G401 (cell line): ENCODE measurements around the gene CLDN19. TPM values are rescaled to one million over a fixed set of nuclear protein-coding genes. Genes with fewer than 3 reads are reported as not detected.
A peak's percentile ranks its signal among the peaks of the same experiment; 100 is the strongest.
"Not testable (repeated sequence)": the region's sequence is repeated elsewhere in the genome, so short reads cannot be mapped to it uniquely, and the experiment has no call there.

ENCODE experiments used
- DNase-seq: peaks from one replicate; pipeline ENCODE4 v3.0.0-alpha.2; 2015; ENCODE audit warnings: low spot score
- in situ Hi-C: cut with HindIII; loops from 2 replicates; pipeline ENCODE4 v1.10.0; 2016; ENCODE audit warnings: low sequenced_read_pairs, mixed read lengths
- total RNA-seq: library from RNA; depleted of rRNA; stranded (reverse); fragments of >200 nt; shearing (Covaris generic); gene quantifications from 2 replicates; pipeline ENCODE4 v1.2.3, GENCODE V29; 2014

The CLDN19 gene
- total RNA-seq, 1 experiment from 2014 or later, result 0.03 TPM

DNA sequence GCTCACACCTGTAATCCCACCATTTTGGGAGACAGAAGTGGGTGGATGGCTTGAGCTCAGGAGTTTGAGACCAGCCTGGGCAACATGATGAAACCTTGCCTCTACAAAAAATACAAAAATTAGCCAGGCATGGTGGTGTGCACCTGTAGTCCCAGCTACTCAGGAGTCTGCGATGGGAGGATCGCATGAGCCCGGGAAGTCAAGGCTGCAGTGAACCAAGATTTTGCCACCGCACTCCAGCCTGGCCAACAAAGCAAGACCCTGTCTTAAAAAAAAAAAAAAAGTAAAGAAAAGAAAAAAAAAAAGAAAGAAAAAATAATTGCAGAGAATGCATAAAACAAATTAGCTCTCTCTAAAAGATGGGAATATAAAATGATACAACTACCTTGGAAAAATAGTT, 14.2 kb downstream of the CLDN19 start:
- in situ Hi-C loops, DNase-seq: not testable (repeated sequence)

DNA sequence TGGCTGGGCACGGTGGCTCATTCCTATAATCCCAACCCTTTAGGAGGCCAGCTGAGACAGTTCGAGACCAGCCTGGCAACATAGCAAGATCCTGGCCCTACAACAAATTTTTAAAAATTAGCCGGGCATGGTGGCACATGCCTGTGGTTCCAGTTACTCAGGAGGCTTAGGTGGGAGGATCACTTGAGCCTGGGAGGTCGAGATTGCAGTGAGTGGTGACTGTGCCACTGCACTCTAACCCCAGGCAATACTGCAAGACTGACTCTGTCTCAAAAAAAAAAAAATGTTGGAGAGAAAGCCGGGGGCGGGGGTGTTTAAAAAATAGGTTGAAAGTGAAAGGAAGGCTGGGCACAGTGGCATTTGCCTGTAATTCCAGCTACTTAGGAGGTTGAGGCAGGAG, 16.5 kb downstream of the CLDN19 start:
- DNase-seq, result no peak

DNA sequence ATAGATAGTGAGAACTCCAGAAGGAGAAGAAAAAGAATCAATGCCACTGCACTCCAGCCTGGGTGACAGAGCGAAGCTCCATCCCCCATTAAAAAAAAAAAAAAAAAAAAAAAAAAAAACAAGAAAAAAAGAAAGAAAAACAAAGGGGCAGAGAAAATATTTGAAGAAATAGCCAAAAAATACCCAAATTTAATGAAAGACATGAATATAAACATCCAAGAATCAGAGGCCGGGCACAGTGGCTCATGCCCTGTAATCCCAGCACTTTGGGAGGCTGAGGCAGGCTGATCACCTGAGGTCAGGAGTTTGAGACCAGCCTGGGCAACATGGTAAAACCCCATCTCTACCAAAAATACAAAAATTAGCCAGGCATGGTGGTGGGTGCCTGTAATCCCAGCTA, 17.6 kb downstream of the CLDN19 start:
- DNase-seq, in situ Hi-C loops: not testable (repeated sequence)

More for the DNA sequence above, 16.5 kb downstream of the CLDN19 start:
- in situ Hi-C loops, result no loop called here

DNA sequence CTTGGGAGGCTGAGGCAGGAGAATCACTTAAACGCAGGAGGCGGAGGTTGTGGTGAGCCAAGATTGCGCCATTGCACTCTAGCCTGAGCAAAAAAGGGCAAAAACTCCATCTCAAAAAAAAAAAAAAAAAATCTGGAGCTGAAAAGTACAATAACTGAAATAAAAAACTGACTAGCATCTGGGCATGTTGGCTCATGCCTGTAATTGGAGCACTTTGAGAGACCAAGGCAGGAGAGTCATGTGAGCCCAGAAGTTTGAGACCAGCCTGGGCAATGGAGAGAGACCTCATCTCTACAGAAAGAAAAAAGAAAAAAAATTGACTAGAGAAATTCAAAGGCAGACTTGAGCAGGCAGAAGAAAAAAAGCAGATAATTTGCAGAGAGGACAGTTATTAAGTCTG, 18.1 kb downstream of the CLDN19 start:
- in situ Hi-C loops, result no loop called here
- no peak for DNase-seq

DNA sequence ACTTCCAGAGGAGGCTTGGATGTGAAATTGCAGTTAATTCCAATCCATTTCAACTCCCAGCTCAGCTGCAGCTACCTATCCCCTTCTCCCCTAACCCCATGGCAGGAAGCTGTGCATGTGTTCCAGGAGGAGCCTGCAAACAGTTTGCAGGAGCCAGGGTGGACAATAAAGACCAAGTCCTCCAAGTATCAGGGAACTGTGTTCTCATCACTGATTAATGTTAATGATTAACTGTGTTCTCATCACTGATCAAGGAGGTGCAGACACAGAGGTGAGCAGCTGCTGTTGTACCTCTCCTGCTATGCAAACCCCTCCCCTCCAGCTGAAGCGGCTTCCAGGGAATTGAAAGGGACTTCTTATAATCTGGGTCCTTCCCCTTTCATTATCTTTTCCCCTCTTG, 19.2 kb downstream of the CLDN19 start:
- in situ Hi-C loops, result no loop called here
- no peak for DNase-seq

DNA sequence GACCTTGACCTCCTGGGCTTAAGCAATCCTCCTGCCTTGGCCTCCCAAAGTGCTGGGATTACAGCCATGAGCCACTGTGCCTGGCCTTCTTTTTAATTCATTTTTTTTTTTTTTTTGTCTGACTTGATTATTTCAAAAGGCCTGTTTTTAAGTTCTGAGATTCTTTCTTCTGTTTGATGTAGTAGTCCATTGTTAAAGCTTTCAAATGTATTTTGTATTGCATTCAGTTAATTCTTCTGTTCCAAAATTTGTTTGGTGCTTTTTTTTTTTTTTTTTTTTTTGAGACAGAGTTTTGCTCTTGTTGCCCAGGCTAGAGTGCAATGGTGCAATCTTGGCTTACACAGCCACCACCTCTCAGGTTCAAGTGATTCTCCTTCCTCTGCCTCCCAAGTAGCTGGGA, 25.6 kb downstream of the CLDN19 start:
- in situ Hi-C loops, DNase-seq: not testable (repeated sequence)

DNA sequence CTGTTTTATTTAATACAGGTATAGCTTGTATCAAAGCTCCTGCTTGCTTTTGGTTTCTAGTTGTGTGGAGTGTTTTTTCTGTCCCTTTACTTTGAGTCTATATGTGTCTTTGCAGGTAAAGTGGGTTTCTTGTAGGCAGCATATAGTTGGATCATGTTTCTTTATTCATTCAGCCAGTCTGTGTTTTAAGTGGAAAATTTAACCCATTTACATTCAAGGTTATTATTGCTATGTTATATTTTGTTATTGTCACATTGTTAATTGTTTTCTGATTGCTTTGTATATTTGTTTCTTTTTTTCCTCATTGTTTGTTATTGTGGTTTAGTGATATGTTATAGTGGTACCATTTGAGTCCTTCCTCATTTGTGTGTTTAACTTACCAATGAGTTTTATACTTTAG, 26.7 kb downstream of the CLDN19 start:
- in situ Hi-C loops, result no loop called here
- DNase-seq, result no peak

DNA sequence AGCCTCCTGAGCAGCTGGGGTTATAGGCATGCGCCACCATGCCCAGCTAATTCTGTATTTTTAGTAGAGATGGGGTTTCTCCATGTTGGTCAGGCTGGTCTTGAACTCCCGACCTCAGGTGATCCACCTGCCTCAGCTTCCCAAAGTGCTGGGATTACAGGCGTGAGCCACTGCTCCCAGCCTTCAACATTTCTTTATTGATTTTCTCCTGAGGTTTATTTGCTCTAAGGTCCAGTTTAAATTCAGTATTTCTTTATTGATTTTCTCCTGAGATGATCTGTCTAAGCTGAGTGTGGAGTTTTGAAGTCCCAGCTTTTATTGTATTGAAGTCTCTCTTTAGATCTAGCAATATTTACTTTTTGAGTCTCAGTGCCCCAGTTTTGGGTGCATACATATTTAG, 27.2 kb downstream of the CLDN19 start:
- DNase-seq, in situ Hi-C loops: not testable (repeated sequence)

DNA sequence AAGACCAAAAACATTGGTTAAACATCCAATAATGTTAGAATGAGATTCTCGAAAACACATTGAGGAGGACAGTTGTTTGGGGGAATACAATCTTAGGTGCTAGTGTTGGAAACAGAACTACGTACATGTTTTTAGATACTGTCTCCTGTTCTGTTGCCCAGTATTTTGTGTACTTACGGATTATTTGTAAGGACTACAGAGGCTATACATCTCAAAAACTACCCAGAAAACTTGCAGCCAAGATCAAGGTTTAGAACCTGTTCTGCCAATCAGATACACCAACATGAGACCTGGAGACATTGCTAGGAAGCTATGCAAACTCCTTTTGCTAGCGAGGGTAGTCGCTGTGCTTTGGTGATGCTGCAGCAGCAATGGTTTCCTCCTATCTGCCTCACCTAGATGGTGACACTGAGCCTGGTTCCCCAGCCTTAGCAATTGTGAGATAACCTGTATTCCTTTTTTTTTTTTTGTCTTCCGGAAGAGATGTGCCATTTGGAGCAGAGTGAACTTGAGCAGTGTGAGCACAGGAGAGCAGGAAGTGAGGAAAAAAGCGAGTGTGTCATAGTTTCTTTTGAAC, 36.1 kb downstream of the CLDN19 start:
- in situ Hi-C loops, result no loop called here
- DNase-seq, result no peak

DNA sequence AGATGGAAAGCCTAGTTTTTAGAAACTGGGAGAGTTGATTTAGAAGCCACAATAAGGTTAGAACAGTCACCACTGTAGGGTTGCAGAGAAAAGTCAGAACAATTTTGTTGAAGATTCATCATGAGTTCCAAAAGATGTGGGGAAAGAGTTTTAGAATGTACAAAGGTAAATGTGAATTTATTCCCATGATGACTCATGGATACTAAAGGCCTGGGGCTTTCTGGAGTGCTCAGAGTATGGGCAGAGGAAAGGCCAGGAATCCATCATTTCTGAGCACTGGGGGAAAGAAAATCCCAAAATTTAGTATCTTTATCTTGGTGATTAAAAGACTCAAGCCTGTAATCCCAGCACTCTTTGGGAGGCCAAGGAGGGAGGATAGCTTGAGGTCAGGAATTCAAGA, 40.0 kb downstream of the CLDN19 start:
- no peak for DNase-seq
- in situ Hi-C loops, result no loop called here

DNA sequence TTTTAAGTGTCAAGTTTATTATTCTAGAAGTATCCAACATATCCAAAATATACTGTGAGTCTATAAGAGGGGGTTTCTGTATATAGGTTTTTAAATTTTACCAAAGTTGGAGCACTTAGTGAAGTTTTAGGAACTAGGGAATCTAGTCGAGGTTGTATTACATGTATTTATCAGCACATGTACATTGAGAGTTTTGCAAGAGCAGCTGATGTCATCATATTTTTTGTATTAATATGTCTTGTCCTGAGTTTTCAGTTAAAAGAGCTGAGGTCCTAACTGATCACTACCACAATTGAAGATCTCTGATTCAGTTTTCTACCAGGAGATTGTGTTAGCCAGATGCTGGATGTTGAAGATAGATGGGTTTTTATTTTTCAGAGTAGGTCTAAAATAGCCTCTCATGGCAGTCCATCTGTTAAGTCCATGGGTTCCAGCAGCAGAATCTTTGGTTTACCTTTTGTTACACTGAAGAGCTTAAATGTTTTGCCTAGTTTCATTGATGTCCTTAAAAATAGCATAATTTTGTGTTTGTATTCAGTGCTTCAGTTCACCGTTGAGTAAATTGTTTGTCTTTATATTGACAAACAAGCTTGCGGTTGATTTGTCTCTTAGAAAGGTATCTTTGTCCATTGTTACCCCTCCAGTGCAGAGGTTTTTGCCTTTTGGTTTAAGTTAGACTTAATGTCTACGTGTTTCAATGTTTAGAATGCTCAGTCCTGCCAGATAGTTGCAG, 41.8 kb downstream of the CLDN19 start:
- DNase-seq, result no peak
- in situ Hi-C loops, result no loop called here

DNA sequence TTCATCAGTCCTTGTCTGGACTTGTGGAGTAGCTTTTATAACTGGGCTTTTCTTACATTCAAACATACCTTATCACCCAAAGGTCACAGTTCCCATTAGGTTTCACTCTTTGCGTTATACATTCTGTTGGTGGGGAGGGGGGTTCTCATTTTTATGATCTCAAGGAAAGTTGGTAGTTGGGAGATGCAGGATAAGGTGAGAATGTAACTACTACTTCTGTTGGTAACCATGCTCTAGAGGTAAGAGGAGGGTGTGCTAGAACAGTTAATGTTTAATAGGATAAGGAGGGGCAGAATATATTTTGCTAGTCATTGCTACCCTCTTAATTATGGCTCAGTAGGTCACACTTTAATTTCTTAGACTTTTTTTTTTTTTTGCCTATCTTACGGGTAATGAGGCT, 47.1 kb downstream of the CLDN19 start:
- in situ Hi-C loops, result no loop called here

DNA sequence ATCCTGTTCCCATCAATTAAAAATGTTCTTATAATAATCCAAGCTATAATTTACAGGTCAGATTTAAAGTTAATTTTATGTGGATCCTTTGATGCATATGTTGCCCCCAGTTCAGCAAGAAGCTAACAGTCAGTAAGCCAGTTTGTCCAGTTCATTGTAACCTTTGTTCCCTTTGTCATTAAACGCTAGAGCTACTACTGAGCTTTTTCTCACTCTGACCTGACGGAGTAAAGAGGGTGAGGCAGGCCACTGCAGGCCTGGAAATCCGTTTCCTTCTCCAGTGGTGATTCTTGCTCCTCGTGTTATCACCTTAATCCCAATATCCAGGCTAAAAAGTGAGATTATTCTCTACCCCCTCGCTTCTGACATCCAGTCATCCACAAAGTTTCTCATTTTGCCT, 47.6 kb downstream of the CLDN19 start:
- DNase-seq, result no peak
- in situ Hi-C loops, result no loop called here

More for the DNA sequence above, 47.1 kb downstream of the CLDN19 start:
- no peak for DNase-seq

DNA sequence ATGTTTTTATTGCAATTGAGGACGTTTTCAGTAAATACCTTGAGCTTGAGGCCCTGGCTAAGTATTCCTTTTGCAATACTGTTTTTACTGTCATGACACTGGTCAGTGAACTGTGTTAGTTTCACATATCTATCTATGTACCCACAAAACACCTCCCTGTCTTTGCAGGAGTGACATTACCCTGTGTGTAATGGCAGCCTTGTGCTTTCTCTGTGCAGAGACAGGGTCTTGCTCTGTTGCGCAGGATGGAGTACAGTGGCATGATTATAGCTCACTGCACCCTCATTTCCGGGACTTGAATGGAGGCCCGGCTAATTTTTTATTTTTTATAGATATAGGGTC, 48.9 kb downstream of the CLDN19 start:
- in situ Hi-C loops, result no loop called here
- no peak for DNase-seq

DNA sequence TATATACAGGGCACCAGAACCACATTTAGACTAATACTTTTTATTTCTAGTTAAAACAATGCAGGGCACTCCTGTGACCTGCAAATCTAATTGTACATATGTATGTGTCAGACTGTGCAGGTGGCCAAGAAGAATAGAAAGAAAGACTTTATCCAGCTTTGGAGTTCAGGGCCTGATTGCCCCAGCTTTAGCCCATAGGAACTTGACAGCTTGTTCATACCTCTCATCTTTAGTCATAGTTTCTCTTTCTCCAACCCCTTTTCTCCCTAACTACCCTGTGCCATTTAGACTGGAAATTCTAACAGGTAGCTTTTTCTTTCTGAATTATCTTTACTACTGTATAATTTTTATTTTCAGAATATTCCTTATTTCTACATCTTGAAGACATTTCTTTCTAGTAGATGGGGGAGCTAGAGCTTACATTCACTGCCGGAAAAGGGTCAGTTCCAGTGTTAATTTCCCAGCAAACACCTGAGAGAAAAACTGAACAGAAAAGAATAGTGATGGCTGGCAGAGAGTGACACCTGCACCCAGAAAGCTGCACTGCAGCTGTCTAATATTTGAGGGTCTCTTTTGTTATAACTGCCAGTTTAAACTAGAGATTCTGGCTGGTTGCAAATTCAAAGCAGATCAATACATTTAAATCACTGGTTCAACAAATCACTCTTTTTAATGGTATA, 49.4 kb downstream of the CLDN19 start:
- in situ Hi-C loops, result no loop called here
- no peak for DNase-seq

DNA sequence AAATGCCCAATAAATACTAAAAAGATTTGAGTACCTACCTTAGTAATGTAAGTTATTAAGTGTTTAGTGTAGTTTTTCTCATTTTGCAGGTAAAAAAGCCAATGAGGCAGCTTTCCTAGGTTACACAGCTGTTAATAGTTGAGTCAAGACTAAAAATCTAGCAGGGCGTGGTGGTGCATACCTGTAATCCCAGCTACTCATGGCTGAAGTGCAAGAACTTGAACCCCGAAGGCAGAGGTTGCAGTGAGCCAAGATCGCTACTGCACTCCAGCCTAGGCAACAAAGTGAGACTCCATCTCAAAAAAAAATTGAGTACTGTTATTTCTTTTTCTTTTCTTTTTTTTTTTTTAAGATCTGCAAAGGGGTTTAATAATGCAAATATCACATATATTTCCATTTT, 50.1 kb downstream of the CLDN19 start:
- DNase-seq, result no peak

DNA sequence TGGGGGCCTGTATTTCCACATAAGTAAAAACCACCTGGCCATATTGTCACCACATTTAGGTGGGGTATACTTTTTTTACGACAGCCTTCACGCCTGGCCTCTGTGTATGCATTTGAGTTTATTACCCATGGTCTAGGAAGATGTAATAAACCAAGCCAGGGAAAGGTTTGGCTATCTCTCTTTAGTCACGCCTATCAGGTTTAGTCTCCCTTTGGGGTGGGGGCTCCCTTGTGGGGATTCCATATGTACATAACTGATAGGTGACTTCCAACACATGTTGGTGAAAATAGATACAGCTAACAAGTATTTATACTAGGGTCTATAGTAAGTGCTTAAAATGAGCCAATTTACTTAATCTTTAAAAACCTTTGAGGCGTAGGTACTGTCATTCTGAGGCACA, 53.6 kb downstream of the CLDN19 start:
- in situ Hi-C loops, result no loop called here

More for the DNA sequence above, 50.1 kb downstream of the CLDN19 start:
- in situ Hi-C loops, result no loop called here

DNA sequence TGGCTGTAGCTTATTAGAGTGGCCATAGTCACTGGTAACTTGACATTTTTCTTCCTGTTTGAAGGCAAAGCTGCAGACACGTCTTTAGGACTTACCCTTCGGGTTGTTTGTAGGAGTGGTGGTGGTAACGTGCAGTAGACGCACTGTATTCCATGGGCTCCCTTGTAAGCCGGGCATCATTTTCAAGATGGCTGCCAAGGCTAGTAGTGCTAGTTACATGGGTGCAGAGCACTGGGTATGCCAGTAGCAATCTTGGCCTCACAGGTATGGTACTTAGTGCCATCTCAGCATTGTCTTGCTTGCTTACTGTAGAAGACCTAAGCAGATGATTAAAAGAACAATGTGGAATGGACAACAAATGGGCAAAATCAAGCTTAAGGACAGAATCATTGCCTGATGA, 55.9 kb downstream of the CLDN19 start:
- DNase-seq, result peak; percentile 8
- in situ Hi-C loops, result no loop called here

More for the DNA sequence above, 53.6 kb downstream of the CLDN19 start:
- no peak for DNase-seq
